ENCODE results near the gene RPLP1.

DNA sequence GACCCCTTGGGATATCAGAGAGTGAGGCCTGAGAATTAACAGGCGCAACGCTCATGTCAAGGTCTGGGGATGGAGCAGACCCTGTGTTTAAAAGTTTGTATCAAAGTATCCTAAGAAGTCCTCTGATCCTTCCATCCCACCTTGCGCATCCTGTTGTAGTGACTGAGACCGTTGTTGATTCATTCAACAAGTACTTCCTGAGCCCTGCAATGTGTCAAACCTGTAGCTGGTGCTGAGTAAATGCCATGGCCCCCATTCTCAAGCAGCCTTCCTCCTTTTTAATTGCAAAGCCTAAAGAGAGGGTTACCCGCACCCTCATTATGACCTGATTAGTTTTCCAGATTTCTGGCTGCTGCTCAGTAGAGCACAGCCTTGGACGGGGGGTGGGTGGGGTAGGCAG lies 46.4 kb downstream of the RPLP1 start:
- no peak for TF ChIP-seq POLR2AphosphoS5 (IDR thresholded peaks at IDR 0.05; ENCODE audit: low read depth, low read length)
- TF ChIP-seq POLR2A (IDR thresholded peaks at IDR 0.05; ENCODE audit: low read depth, low read length), result no peak
